GM18499 (cell line): ENCODE data around the gene IL18BP.

Experiments used
- ATAC-seq: cut with Tn5 transposase; IDR thresholded peaks from one replicate; pipeline ENCODE4 v1.9.1; 2021; ENCODE audit warnings: moderate number of reproducible peaks; ENCODE audit not compliant: insufficient read depth, unreplicated experiment

Gene IL18BP

DNA sequence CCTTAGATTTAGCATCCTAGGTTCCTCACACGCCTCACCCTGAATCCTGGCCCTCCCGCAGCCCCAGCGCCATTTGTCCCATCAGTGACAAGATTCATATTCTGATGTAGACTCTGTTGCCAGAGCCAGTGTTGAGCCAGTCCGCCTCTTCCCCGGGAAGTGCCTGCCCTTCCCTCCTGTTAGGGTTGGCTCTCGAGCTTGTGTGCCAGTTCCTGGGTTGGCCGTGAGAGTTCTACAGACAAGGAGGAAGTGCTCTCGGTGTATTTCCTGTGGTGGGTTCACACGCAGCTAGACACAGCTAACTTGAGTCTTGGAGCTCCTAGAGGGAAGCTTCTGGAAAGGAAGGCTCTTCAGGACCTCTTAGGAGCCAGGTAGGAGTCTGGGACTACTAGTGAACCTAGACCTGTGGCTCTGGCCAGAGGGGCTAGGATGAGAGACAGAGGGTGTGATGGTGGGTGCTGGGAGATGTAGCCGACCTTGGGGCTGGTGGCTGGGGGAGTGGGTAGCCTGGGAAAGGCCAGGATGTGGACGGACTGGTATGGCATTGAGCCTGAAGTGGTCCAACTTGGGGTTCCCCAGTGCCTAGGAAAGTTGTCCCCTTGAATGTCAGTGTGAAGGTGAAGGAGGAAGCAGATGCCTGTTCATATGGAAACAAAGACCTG lies at the start of gene IL18BP:
IL18BP (plus strand) TSS at position 261 of the 662 bp plus-strand sequence. CDS start 1,076 bp downstream, outside the sequence.
- ATAC-seq = no peak

DNA sequence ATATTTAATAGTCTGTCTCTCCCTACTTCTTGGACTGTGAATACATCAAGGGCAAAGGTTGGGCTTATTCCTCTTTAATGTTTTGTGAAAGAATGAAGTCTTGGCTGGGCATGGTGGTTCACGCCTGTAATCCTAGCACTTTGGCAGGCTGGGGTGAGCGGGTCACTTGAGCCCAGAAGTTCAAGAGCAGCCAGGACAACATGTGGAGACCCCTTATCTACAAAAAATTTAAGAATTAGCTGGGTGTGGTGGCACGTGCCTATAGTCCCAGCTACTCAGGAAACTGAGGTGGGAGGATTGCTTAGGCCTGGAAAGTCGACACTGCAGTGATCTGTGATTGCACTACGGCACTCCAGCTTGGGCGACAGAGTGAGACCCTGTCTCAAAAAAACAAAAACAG lies 49.7 kb upstream of the IL18BP start:
- ATAC-seq = no peak

DNA sequence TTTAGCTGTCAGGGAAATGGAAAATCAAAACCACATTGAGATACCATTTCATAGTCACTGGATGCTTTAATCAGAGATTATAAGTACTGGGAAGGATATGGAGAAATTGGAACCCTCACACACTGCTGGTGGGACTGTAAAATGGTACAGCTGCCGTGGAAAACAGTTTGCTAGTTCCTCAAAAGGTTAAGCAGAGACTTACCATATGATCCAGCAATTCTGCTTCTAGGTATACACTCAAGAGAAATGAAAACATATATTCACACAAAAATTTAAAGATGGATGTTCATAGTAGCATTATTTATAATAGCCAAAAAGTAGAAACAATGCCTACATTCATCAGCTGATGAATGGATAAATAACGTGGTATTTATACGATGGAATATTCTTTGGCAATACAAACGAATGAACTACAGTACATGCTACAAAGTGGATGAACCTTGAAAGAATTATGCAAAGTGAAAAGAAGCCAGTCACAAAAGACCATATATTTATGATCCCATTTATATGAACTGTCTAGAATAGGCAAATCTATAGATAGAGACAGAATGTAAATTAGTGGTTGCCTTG lies 46.9 kb upstream of the IL18BP start:
- ATAC-seq = no peak

DNA sequence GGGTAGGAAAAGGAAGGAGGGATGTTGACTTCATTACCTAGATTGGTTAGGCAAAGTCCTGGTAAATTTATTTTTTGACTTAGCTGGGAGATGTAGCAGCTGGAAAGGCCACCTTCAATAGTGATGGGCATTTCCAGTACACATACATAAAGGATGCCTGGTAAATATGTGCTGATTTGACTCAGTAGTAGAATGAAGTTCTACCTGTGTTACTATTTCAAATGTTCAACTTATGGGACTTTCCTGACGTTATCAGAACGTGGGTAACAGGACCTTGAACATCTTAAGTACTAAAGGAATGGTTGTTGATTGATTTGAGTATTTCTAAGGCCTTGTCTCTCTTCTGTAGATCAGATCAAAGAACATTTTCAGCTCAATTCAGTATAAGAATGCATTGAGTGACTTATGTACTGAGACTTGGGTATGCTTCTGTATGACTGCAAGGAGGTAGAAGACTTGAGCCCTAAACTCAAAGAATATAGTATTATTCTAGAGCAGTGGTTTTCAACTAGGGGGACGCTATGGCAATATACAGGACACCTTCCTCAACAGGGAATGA lies 42.7 kb upstream of the IL18BP start:
- no peak for ATAC-seq

DNA sequence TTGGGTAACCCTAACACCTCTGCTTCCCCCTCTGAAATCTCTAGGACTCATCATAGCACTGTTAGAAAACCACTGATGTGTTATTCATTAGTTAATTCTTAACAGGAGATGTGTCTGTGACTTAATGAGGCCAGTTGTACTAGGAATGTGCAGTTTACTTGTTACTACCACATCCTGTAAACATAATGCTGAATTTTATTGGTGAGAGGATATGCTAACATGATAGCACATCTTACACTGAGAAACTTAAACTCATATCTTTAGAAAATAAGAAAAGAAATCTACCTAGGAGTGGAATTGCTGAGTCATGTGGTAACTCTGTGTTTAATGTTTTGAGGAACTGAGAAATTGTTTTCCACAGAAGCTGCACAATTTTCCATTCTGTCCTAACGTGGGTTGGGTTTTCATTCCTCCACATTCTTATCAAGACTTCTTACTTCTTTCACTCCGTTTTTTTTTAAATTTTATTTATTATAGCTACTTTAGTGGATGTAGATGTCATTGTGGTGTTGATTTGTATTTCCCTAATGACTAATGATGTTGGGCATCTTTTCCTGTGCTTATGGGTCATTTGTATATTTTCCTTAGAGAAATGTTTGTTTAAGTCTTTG lies 36.2 kb upstream of the IL18BP start:
- no peak for ATAC-seq

GRCh38 chr11:71963468-71963867 lies 35.2 kb upstream of the IL18BP start:
- no peak for ATAC-seq

DNA sequence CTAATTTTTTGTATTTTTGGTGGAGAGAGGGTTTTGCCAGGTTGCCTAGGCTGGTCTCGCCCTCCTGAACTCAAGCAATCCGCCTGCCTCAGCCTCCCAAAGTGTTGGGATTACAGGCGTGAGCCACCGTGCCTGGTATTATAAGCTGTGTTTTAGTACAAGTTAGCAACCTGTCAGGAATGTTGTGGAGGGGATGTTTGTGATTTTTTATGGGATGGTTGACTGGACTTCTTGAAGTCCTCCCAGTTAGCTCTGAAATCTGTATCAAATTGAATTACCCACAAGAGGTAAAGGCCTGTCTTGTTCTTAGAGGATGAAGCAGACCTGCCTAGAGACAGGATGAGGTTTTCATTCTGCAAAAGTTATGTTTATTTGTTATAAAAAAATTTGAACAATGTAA lies 34.1 kb upstream of the IL18BP start:
- ATAC-seq = no peak

GRCh38 chr11:71971680-71972079 lies 27.0 kb upstream of the IL18BP start:
- no peak for ATAC-seq

DNA sequence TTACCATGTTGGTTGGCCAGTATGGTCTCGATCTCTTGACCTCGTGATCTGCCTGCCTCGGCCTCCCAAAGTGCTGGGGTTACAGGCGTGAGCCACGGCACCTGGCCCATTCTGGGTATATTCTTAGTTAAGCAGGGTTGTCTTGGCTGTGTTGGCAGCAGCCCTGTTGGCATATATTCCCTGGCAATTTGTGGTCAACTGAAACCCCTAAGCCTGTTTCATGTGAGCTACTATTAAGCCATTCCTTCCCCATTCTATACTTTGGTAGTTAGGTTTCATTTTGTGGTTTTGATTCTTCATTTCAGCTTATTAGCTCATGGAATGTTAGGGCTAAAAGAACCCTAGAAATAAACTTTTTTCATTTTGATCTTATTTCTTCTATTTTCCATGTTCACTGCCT lies 22.2 kb upstream of the IL18BP start:
- no peak for ATAC-seq

DNA sequence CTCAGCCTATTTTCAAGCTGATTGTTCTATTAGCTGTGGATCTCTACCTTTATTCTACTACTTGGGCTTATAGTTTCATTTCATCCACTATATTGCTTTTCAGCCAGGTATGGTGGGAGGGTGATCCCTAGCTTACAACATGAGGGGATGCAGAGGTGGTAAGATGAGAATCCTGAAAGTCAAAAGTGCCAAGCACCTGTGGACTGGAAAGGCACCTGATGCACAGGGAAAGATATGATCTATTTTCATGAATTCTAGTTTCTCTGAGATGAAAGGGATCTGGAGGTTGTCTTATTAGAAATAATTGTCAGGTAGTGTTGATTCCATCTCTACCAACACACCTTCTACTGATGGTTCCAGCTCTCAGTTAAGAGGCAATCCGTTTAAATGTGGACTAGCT lies 21.6 kb upstream of the IL18BP start:
- ATAC-seq = no peak

DNA sequence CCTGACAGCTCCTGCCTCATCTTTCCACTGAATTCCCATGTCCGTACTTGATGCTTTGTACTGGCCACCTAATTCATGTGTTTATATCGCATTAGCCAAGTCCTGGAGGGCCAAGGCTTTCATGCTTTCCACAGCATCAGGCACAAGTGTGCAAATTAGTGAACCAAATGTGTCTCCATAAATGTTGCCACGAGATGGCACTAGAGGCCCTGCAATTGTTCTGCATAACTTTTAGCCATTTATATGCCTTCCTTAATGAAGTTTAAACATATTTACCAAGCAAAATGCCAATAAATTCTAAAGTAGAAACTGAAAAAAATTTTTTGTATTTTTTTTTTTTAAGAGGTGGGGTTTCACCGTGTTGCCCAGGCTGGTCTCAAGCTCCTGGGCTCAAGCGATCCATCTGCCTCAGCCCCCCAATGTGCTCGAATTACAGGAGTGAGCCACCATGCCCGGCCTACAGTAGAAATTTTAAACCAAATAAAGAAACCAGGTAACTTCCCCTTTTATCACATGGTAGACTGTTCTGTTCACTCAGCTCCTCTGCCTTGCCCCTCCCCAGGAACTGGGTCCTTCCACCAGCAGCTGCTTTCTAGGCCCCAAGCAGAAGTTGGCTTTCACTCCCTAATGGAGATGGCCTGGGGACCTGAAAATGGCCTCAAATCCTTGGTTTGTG lies 20.8 kb upstream of the IL18BP start:
- ATAC-seq = no peak

DNA sequence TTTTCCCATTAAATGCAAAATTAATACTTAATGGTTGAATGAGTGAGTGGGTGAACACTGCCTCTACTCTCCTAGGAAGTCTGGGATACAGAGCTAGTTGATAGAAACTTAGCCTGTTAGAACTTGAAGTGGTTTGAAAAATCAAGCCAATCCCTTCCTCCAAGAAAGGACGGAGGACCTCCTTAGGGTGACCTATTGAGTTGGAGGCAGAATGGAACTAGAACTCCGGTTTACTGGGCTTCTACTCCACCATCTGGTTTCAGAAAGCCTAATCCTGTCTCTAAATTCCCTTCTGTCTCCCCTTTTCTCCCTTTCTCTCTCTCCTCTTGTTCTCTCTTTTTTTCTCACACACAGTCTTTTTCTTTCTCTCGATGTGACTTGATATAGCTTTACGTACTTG lies 19.6 kb upstream of the IL18BP start:
- no peak for ATAC-seq

- no peak for ATAC-seq
Observed at GRCh38 chr11:71979602-71980001, 19.1 kb upstream of the IL18BP start.

GRCh38 chr11:71986131-71986530 lies 12.6 kb upstream of the IL18BP start:
- no peak for ATAC-seq

- ATAC-seq = no peak
Observed at GRCh38 chr11:71987521-71987920, 11.2 kb upstream of the IL18BP start.

GRCh38 chr11:71988050-71988449 lies 10.7 kb upstream of the IL18BP start:
- no peak for ATAC-seq

- no peak for ATAC-seq
Observed at GRCh38 chr11:71990701-71991100, 8.0 kb upstream of the IL18BP start.

DNA sequence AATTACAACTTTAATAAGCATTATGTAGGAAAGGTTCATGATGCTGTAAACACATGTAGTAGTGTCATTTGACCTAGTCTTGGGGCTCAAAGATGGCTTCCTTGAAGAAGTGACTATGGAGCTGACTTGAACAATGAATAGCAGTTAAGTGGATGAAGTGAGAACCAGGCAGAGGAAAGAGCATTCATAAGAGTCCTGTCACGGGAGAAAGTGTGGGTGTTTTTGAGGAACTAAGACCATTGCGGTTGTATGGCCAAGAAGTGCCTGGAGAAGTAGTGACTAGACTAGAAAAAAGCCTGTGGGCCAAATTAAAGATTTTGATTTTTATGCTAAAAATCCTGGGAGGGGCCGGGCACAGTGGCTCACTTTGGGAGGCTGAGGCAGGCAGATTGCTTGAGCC lies 7.2 kb upstream of the IL18BP start:
- ATAC-seq = peak; percentile 58

- ATAC-seq = no peak
Observed at GRCh38 chr11:71992136-71992730, 6.5 kb upstream of the IL18BP start.

DNA sequence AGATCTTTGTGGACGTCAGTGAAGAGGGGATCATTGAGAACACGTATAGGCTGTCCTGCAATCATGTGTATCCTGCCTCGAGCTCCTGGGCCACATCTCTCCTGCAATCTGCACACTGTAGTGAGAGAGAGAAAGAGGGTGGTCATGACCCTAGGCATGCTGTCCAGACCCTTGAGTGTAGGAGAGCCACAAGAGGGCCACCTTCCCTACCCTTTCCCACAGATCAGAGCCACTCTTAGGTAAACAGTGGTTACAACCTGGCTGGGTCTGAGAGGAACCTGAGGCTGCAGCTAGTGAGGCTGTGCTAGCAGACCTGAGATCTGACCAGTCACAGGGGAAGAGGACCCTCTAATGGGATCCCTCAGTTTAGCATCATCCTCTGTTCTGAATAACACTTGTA lies 3.9 kb upstream of the IL18BP start:
- no peak for ATAC-seq
